ENCODE measurements around the gene OR5K1. TPM values are rescaled to one million over a fixed set of nuclear protein-coding genes. Genes with fewer than 3 reads are reported as not detected.

OR5K1 gene
- total and polyA plus RNA-seq, 2 donors (not counting 3 experiments of a cell fraction or from before 2014, with no cell fraction given): not detected

DNA sequence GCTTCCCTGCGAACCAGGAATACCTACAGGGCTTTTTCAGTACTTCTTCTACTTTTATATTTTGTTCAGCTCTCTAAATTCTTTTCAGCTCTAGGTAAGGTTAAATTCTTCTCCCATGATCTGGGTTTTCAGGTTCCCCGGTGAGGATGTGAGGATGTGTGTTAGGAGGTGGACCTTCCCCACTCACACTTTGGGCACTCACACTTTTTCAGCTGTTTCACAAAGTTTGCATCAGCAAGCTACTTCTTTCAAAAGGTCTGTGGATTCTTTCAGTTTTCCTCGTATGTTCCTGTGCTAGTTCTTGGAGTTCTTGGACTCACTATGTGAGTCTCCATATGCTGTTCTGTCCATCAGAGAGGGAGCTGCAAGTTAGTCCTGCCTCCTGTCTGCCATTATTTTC is 20.6 kb downstream of the OR5K1 start:
- FAIRE-seq (no peak), DNase-seq (ENCODE audit: low read depth, low spot score) (no peak)
- TF ChIP-seq, protein P1, sequence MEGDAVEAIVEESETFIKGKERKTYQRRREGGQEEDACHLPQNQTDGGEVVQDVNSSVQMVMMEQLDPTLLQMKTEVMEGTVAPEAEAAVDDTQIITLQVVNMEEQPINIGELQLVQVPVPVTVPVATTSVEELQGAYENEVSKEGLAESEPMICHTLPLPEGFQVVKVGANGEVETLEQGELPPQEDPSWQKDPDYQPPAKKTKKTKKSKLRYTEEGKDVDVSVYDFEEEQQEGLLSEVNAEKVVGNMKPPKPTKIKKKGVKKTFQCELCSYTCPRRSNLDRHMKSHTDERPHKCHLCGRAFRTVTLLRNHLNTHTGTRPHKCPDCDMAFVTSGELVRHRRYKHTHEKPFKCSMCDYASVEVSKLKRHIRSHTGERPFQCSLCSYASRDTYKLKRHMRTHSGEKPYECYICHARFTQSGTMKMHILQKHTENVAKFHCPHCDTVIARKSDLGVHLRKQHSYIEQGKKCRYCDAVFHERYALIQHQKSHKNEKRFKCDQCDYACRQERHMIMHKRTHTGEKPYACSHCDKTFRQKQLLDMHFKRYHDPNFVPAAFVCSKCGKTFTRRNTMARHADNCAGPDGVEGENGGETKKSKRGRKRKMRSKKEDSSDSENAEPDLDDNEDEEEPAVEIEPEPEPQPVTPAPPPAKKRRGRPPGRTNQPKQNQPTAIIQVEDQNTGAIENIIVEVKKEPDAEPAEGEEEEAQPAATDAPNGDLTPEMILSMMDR (IDR thresholded peaks at IDR 0.05; ENCODE audit: extremely low read depth in 1 of 2, insufficient read depth in 1 of 2, low read depth in 1 of 2, low read length in 2 of 2): no peak
- TF ChIP-seq FOS (IDR thresholded peaks at IDR 0.05; ENCODE audit: borderline replicate concordance, insufficient read depth, low read length): no peak
- TF ChIP-seq MYC (IDR thresholded peaks at IDR 0.05; ENCODE audit: low read depth, low read length): no peak
- no peak for TF ChIP-seq MAX (IDR thresholded peaks at IDR 0.05; ENCODE audit: insufficient read depth, insufficient read length)
- TF ChIP-seq JUN (IDR thresholded peaks at IDR 0.05; ENCODE audit: borderline replicate concordance, insufficient read depth, insufficient read length, low read depth): no peak
- no peak for TF ChIP-seq EZH2 (IDR thresholded peaks at IDR 0.05; ENCODE audit: borderline replicate concordance, low read depth, low read length, severe bottlenecking)
- no peak for TF ChIP-seq POLR2AphosphoS5 (IDR thresholded peaks at IDR 0.05; ENCODE audit: insufficient read depth, low read depth, low read length)
- TF ChIP-seq GATA2 (IDR thresholded peaks at IDR 0.05; ENCODE audit: insufficient read depth, insufficient read length, low read depth, low read length): no peak
- TF ChIP-seq POLR2A (IDR thresholded peaks at IDR 0.05; ENCODE audit: low read depth, low read length): no peak
- Histone ChIP-seq H3K4me2 (ENCODE audit: insufficient read depth, low read length) (no peak overlapping the region), H3K9me1 (replicated peaks; ENCODE audit: control insufficient read depth, extremely low read depth, insufficient read depth, low read length) (no peaks in the 10 kb centered on the region), H3K36me3 (ENCODE audit: control insufficient read depth in 2 of 2, extremely low read depth in 1 of 2, insufficient read depth in 2 of 2, low read length in 2 of 2) (no peaks in the 10 kb centered on the region), H3K27ac (ENCODE audit: insufficient read depth, low read depth, low read length) (no peak overlapping the region), H3K4me1 (ENCODE audit: control insufficient read depth, extremely low read depth, insufficient read depth, low read length) (no peaks in the 10 kb centered on the region), H3K4me3 (replicated peaks in 1 of 3; ENCODE audit: insufficient read depth in 1 of 3, low read depth in 1 of 3, low read length in 3 of 3) (no peak overlapping the region), H3K27me3 (ENCODE audit: control insufficient read depth in 2 of 2, insufficient read depth in 2 of 2, low read length in 2 of 2) (no peaks in the 10 kb centered on the region), H2AFZ (ENCODE audit: low read depth, low read length) (no peak overlapping the region), H3K9me3 (replicated peaks; ENCODE audit: control insufficient read depth, insufficient read depth, low read length) (no peaks in the 10 kb centered on the region), H3K9ac (replicated peaks; ENCODE audit: extremely low read depth, insufficient read depth, low read length) (no peak overlapping the region), H4K20me1 (replicated peaks; ENCODE audit: control insufficient read depth, extremely low read depth, insufficient read depth, low read length) (no peaks in the 10 kb centered on the region), H3K79me2 (ENCODE audit: control insufficient read depth, insufficient read depth, low read length) (no peaks in the 10 kb centered on the region)
- ChIA-PET CTCF (no interaction called here), POLR2A (no interaction called here)
- BruUV-seq (replicated peaks): no TSS peak
- intact Hi-C loops (cut with micrococcal nuclease): no loop called here
- dilution Hi-C loops (cut with MboI; ENCODE audit: extremely low pct_ligation_motif_present, low sequenced_read_pairs): no loop called here

All from endothelial cell of umbilical vein (primary cell).